Body of pancreas (tissue), 4 donors: Measurements from ENCODE around the gene EXOSC7.

ENCODE experiments used
- POLR2A ChIP-seq, 3 donors: fragments of 450-650 bp; IDR thresholded peaks; one replicate each; pipeline ENCODE4 v1.6.1; 2016; ENCODE audit warnings: antibody characterized with exemption in 3 of 3, mild to moderate bottlenecking in 2 of 3
- TF ChIP-seq, protein P1 (sequence below), 7 experiments: fragments of 450-650 bp in 4 of 7; fragments of 200-600 bp in 3 of 7; sonication (generic) in 3 of 7; IDR thresholded peaks; one replicate each; pipeline ENCODE4 v1.5.1; 2016 to 2019; ENCODE audit warnings: antibody characterized with exemption in 7 of 7

DNA sequence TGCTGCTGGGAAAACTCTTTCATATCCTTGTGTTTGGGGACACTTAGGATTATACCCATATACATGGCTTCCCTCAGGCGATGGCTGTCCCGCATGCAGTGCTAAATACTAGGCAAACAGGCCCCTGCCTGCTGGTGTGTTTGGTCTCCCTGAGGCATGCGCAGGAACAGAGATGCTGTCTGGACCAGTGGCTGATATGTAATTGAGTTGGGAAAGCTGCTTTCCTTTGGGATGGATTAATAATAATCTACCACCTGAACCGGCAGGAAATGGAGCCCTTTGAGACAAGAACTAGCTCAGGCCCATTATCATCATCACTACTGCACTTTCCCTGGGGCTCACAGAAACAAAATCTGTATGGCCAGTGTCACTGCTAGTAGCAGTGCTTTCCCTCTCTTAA lies 18.1 kb upstream of the EXOSC7 start:
- TF ChIP-seq, protein P1, sequence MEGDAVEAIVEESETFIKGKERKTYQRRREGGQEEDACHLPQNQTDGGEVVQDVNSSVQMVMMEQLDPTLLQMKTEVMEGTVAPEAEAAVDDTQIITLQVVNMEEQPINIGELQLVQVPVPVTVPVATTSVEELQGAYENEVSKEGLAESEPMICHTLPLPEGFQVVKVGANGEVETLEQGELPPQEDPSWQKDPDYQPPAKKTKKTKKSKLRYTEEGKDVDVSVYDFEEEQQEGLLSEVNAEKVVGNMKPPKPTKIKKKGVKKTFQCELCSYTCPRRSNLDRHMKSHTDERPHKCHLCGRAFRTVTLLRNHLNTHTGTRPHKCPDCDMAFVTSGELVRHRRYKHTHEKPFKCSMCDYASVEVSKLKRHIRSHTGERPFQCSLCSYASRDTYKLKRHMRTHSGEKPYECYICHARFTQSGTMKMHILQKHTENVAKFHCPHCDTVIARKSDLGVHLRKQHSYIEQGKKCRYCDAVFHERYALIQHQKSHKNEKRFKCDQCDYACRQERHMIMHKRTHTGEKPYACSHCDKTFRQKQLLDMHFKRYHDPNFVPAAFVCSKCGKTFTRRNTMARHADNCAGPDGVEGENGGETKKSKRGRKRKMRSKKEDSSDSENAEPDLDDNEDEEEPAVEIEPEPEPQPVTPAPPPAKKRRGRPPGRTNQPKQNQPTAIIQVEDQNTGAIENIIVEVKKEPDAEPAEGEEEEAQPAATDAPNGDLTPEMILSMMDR (IDR thresholded peaks at IDR 0.05): no peak
- no peak for TF ChIP-seq POLR2A (IDR thresholded peaks at IDR 0.05)
